ENCODE measurements around the gene TMEM130. TPM values are rescaled to one million over a fixed set of nuclear protein-coding genes. Genes with fewer than 3 reads are reported as not detected.
"Not testable (repeated sequence)": the region's sequence is repeated elsewhere in the genome, so short reads cannot be mapped to it uniquely, and the experiment has no call there.

The TMEM130 gene
- total RNA-seq, 1 experiment from 2014 or later, result 1.7 TPM

GRCh38 chr7:98848918-98849317, 20.9 kb downstream of the TMEM130 start:
- Histone ChIP-seq H3K4me1 (ENCODE audit: insufficient read depth, low read length) (no peaks in the 10 kb centered on the region), H2BK15ac (ENCODE audit: low read depth, low read length) (no peak overlapping the region), H4K20me1 (ENCODE audit: control insufficient read depth, insufficient read depth, insufficient read length) (no peaks in the 10 kb centered on the region), H2AK5ac (ENCODE audit: insufficient read length, low read length) (no peak overlapping the region), H3K18ac (ENCODE audit: insufficient read length, low read depth, low read length) (no peak overlapping the region), H4K8ac (replicated peaks; ENCODE audit: insufficient read length, low read depth, low read length) (no peak overlapping the region), H3K79me1 (ENCODE audit: insufficient read depth, low read depth, low read length, poor library complexity, severe bottlenecking) (no peaks in the 10 kb centered on the region), H3K79me2 (ENCODE audit: insufficient read depth, low read length) (no peaks in the 10 kb centered on the region), H3K27me3 (ENCODE audit: insufficient read depth, low read length) (no peaks in the 10 kb centered on the region), H2BK12ac (ENCODE audit: insufficient read length, low read depth, low read length) (no peak overlapping the region), H3K9ac (ENCODE audit: extremely low read depth, insufficient read length, low read length) (no peak overlapping the region), H3K4me2 (ENCODE audit: insufficient read depth, insufficient read length, low read length) (no peak overlapping the region), H3K14ac (ENCODE audit: insufficient read depth, low read length) (no peak overlapping the region), H3T11ph (ENCODE audit: low read length) (no peak overlapping the region), H3K23ac (ENCODE audit: insufficient read length, low read depth, low read length) (no peak overlapping the region), H3K9me3 (ENCODE audit: control insufficient read depth, low read depth, low read length) (peaks cover 15% of the 10 kb centered on the region), H2AFZ (ENCODE audit: low read length) (no peak overlapping the region), H3K4ac (ENCODE audit: low read depth, low read length) (no peak overlapping the region), H4K91ac (ENCODE audit: insufficient read length, low read depth, low read length) (no peak overlapping the region), H3K56ac (ENCODE audit: insufficient read length, low read depth, low read length) (no peak overlapping the region), H2BK5ac (ENCODE audit: insufficient read length, low read length) (no peak overlapping the region), H3K23me2 (ENCODE audit: insufficient read length, low read depth, low read length, poor library complexity, severe bottlenecking) (no peaks in the 10 kb centered on the region), H4K5ac (ENCODE audit: insufficient read length, low read depth, low read length) (no peak overlapping the region), H3K27ac (ENCODE audit: insufficient read length, low read depth, low read length) (no peak overlapping the region), H2BK120ac (ENCODE audit: low read depth, low read length, poor library complexity, severe bottlenecking) (no peak overlapping the region), H2BK20ac (ENCODE audit: low read depth, low read length, poor library complexity, severe bottlenecking) (no peak overlapping the region)
- peaks cover 0 to 13% (median 8%) of the 10 kb centered on the region in 3 experiments; a peak in 4 of 7 replicates for H3K36me3 Mint-ChIP-seq (ENCODE audit: insufficient read depth in 1 of 3, low read depth in 3 of 3)
- TF ChIP-seq CTCF (conservative IDR thresholded peaks at IDR 0.05), result no peak
- DNase-seq, result no peak
- H3K9me3 Mint-ChIP-seq, result 0 out of 5 replicates have a peak, but pooled peaks cover 0 to 3% of the 10 kb centered on the region in 2 experiments
- H3K27ac Mint-ChIP-seq, result no peak overlapping the region; a peak in 1 of 7 replicates
- H3K27me3 Mint-ChIP-seq (ENCODE audit: low read depth), result peaks cover 3% of the 10 kb centered on the region; the same call in 1 of the 2 replicates
- H3K4me3 Mint-ChIP-seq, result no peak overlapping the region
- H3K4me1 Mint-ChIP-seq, result peaks cover 4% of the 10 kb centered on the region in 2 experiments
- no CpG with 5 or more reads among the region's 3 CpGs for WGBS (ENCODE audit: extremely low coverage, insufficient read length, low lambda C conversion rate)

DNA sequence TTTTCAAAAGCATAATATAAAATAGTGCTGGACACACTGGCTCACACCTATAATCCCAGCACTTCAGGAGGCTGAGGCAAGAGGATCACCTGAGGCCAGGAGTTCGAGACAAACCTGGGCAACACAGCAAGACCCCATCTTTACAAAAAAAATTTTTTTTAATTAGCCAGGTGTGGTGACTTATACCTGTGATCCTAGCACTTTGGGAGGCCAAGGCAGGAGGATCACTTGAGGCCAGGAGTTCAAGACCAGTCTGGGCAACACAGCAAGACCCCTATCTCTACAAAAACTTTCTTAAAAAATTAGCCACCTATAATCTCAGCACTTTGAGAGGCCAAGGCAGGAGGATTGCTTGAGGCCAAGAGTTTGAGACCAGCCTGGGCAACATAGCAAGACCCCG, 27.3 kb downstream of the TMEM130 start:
- not testable (repeated sequence) for H2AFZ ChIP-seq (ENCODE audit: low read length); H3K4me1 Mint-ChIP-seq; H2AK5ac ChIP-seq (ENCODE audit: insufficient read length, low read length); H3K27ac Mint-ChIP-seq; H3K23ac ChIP-seq (ENCODE audit: insufficient read length, low read depth, low read length); H3K9me3 ChIP-seq (ENCODE audit: control insufficient read depth, low read depth, low read length); H3K23me2 ChIP-seq (ENCODE audit: insufficient read length, low read depth, low read length, poor library complexity, severe bottlenecking); H3K79me1 ChIP-seq (ENCODE audit: insufficient read depth, low read depth, low read length, poor library complexity, severe bottlenecking); H3K4me3 Mint-ChIP-seq; H3K4ac ChIP-seq (ENCODE audit: low read depth, low read length); H3K9me3 Mint-ChIP-seq; H3K14ac ChIP-seq (ENCODE audit: insufficient read depth, low read length); H3K4me1 ChIP-seq (ENCODE audit: insufficient read depth, low read length); H2BK20ac ChIP-seq (ENCODE audit: low read depth, low read length, poor library complexity, severe bottlenecking); H3K27me3 Mint-ChIP-seq (ENCODE audit: low read depth); H4K8ac ChIP-seq (replicated peaks; ENCODE audit: insufficient read length, low read depth, low read length); H3K9ac ChIP-seq (ENCODE audit: extremely low read depth, insufficient read length, low read length); H3T11ph ChIP-seq (ENCODE audit: low read length); H4K5ac ChIP-seq (ENCODE audit: insufficient read length, low read depth, low read length); DNase-seq; H3K27ac ChIP-seq (ENCODE audit: insufficient read length, low read depth, low read length); H2BK12ac ChIP-seq (ENCODE audit: insufficient read length, low read depth, low read length); H3K79me2 ChIP-seq (ENCODE audit: insufficient read depth, low read length); H4K20me1 ChIP-seq (ENCODE audit: control insufficient read depth, insufficient read depth, insufficient read length); H2BK120ac ChIP-seq (ENCODE audit: low read depth, low read length, poor library complexity, severe bottlenecking); H3K18ac ChIP-seq (ENCODE audit: insufficient read length, low read depth, low read length); H3K27me3 ChIP-seq (ENCODE audit: insufficient read depth, low read length); H2BK15ac ChIP-seq (ENCODE audit: low read depth, low read length); H2BK5ac ChIP-seq (ENCODE audit: insufficient read length, low read length); H3K56ac ChIP-seq (ENCODE audit: insufficient read length, low read depth, low read length); H3K4me2 ChIP-seq (ENCODE audit: insufficient read depth, insufficient read length, low read length); H3K36me3 Mint-ChIP-seq (ENCODE audit: insufficient read depth in 1 of 3, low read depth in 3 of 3); H4K91ac ChIP-seq (ENCODE audit: insufficient read length, low read depth, low read length)
- WGBS (ENCODE audit: extremely low coverage, insufficient read length, low lambda C conversion rate), result no CpG with 5 or more reads among the region's 2 CpGs
